GM12865 (cell line): ENCODE measurements around the gene LRRC28.
"Not testable (repeated sequence)": the region's sequence is repeated elsewhere in the genome, so short reads cannot be mapped to it uniquely, and the experiment has no call there.

Experiments
- DNase-seq: peaks from one replicate; pipeline ENCODE4 v3.0.0; 2010; ENCODE audit warnings: low read depth
- H3K4me3 ChIP-seq: 2 replicates; pipeline ENCODE4 v1.5.1; 2011; ENCODE audit warnings: mild to moderate bottlenecking, low read depth, low read length, control low read depth
- TF ChIP-seq, protein P1 (sequence below): IDR thresholded peaks from 2 replicates; pipeline ENCODE4 v1.5.1; 2011; ENCODE audit warnings: low read length, control low read depth, low read depth, inconsistent platforms; ENCODE audit not compliant: insufficient read depth; ENCODE audit errors: missing control alignments

The LRRC28 gene

DNA sequence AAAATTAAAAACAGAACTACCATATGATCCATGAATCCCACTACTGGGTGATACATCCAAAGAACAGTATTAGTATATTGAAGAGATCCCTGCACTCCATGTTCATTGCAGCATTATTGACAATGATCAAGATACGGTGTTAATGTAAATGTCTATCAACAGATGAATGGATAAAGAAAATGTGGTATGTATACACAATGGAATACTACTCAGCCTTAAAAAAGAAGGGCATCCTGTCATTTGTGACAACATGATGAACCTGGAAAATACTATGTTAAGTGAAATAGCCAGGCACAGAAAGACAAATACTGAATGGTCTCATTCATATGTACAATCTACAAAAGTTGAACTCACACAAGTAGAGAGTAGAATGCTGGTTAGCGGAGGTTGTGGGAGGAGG is 18.5 kb upstream of the LRRC28 start:
- DNase-seq, result no peak
- TF ChIP-seq, protein P1, sequence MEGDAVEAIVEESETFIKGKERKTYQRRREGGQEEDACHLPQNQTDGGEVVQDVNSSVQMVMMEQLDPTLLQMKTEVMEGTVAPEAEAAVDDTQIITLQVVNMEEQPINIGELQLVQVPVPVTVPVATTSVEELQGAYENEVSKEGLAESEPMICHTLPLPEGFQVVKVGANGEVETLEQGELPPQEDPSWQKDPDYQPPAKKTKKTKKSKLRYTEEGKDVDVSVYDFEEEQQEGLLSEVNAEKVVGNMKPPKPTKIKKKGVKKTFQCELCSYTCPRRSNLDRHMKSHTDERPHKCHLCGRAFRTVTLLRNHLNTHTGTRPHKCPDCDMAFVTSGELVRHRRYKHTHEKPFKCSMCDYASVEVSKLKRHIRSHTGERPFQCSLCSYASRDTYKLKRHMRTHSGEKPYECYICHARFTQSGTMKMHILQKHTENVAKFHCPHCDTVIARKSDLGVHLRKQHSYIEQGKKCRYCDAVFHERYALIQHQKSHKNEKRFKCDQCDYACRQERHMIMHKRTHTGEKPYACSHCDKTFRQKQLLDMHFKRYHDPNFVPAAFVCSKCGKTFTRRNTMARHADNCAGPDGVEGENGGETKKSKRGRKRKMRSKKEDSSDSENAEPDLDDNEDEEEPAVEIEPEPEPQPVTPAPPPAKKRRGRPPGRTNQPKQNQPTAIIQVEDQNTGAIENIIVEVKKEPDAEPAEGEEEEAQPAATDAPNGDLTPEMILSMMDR, result no peak
- no peak overlapping the region for H3K4me3 ChIP-seq

DNA sequence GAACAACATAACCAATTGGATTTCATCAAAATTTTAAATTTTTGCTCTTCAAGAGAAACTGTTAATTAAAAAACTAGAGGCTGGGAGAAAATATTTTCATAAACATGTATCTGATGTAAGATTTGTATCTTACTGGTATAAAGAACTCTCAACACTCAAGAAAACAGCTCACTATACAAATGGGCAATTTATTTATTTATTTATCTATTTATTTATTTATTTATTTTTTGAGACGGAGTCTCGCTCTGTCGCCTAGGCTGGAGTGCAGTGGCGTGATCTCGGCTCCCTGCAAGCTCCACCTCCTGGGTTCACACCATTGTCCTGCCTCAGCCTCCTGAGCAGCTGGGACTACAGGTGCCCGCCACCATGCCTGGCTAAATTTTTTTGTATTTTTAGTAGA is 17.1 kb upstream of the LRRC28 start:
- DNase-seq, H3K4me3 ChIP-seq: not testable (repeated sequence)

DNA sequence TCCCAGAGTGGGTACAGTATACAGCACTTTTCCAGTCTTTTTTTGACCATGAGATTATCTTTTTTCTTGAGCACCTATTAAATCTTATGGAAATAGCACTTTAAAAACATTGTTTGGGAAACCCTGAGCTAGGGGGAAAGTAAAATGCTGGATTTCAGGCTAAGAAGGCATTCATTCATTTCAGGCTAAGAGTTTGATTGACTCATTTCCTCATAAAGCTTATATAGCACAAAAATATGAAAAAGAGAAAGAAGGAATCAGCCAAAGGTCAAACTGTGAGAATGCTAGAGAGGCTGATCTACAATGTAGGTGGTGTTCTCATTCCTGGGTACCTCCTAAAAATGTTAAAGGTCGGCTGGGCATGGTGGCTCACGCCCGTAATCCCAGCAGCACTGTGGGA is 12.4 kb upstream of the LRRC28 start:
- TF ChIP-seq, protein P1, result no peak
- no peak for DNase-seq
- H3K4me3 ChIP-seq, result no peak overlapping the region

DNA sequence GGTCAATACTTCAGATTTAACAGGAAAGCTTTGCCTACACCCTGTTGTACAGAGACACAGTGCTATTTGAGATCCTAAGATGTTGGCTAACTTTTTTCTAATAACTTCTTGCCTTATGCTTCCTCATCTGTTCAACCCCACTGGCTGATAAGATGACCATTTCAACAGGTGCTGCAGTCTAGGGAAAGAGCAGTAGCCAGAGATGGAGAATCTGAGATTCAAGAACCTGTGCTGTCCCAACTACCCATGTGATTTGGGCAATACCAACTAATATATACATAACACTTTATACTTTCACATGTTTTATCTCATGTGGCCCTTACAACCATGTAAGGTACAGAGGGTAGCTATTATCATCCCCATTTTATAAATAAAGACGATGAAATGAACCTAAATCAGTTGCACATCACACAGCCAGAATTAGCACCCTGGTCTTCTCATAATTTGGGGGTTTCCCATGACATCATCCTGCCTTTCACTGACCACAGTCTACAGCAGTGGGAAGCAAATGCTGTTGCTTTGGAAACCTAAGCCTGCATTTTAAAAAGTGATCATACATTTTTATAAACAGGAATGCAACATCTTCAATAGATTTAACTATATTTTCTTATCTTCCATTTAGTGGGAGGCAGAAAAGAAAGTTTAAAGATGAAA is 11.6 kb upstream of the LRRC28 start:
- H3K4me3 ChIP-seq, result no peak overlapping the region
- DNase-seq, result peak; percentile 73
- TF ChIP-seq, protein P1, result no peak

DNA sequence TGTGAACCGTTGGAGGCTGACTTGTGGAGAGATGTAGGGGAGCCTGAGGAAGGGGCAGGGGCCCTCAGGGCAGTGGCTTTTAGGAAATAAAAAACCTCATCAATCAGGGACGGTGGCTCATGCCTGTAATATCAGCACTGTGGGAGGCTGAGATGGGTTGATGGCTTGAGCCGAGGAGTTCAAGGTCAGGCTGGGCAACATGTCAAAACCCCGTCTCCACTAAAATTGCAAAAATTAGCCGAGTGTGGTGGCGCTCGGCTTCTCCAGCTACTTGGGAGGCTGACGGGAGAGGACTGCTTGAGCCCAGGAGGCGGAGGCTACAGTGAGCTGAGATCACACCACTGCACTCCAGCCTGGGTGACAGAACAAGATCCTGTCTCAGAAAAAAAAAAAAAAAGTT is 9.5 kb upstream of the LRRC28 start:
- no peak for DNase-seq
- TF ChIP-seq, protein P1, result no peak
- no peak overlapping the region for H3K4me3 ChIP-seq

DNA sequence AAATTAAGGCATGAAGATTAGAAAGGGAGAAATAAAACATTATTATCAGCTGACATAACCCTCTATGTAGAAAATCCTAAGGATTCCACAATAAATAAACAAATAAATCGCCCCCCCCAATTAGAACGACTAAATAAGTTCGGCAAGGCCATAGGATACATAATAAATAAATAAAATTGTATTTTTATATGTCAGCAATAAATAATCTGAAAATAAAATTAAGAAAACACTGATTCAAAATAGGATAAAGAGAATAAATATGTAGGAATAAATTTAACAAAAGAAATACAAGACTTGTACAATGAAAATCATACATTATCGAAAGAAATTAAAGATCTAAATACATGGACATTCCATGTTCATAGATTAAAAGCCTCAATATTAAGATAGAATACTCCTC is 7.0 kb upstream of the LRRC28 start:
- no peak overlapping the region for H3K4me3 ChIP-seq
- DNase-seq, result no peak
- TF ChIP-seq, protein P1, result no peak

DNA sequence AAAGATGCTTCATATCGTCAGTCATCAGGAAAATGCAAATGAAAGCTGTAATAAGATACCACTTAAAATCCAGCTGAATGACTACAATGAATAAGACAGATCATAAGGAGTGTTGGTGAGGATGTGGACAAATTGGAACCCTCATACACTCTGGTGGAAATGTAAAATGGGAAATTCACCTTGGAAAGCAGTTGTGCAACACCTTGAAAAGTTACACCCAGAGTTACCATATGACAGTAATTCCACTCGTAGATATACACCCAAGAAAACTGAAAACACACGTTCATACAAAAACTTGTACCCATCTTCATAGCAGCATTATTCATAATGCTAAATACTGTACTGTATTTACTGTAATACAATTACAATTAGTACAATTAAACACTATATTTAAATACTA is 4.2 kb upstream of the LRRC28 start:
- TF ChIP-seq, protein P1, result no peak
- no peak for DNase-seq
- H3K4me3 ChIP-seq, result no peak overlapping the region
